Testis (tissue), 2 donors: ENCODE data around the gene PEX14.

Source experiments
- CTCF ChIP-seq, 3 experiments: fragments of 450-650 bp in 2 of 3; fragments of 200-600 bp in 1 of 3; sonication (generic) in 1 of 3; IDR thresholded peaks; one replicate each; pipeline ENCODE4 v1.5.1; 2016 to 2019; ENCODE audit warnings: antibody characterized with exemption in 3 of 3, mild to moderate bottlenecking in 2 of 3, moderate library complexity in 1 of 3
- POLR2A ChIP-seq: fragments of 450-650 bp; IDR thresholded peaks from one replicate; pipeline ENCODE4 v1.6.1; 2017; ENCODE audit warnings: antibody characterized with exemption, mild to moderate bottlenecking, moderate library complexity

DNA sequence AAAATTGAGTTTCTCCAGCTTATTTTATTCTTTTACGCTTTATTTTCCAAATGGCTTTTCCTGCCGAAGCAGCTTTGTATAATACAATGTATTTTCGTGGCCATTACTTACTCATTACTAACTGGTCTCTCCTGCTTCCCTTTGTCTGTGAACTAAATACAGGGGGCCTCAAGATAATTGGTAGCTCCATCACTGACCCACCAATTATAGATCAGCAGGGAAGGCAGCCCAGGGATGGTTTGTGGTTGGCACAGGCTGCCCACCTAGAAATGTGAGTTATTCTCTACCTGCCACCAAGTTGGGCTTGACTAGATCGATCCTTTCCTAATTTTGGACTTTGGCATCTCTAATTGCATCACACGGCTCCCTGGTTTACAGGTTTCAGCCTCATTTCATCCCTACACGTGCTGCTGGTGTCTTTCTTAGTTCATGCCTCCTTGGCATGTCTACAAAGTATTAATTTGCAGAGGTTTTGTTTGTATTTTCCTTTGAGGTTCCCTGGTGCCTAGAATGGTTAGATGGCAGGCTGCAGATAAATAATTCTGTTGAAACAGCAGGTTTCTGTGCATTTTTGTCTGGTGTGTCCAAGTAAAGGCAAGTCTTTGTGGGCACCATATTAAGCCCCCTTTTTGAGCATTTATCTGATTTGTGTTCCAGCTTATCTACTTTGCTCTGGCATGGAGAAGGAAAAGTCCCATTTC, 35.2 kb downstream of the PEX14 start:
- TF ChIP-seq CTCF (IDR thresholded peaks at IDR 0.05) (no peak), POLR2A (no peak)
